Stimulated activated CD4-positive, alpha-beta T cell treated with anti-CD3 and anti-CD28 coated beads, Interleukin-2, amount 100 ng/mL, for 24 hours (primary cell): ENCODE data around the gene VDAC1.
"Not testable (repeated sequence)": the region's sequence is repeated elsewhere in the genome, so short reads cannot be mapped to it uniquely, and the experiment has no call there.

Experiments
- DNase-seq, 2 donors: peaks; one replicate each; pipeline ENCODE4 v3.0.0-alpha.2; 2020

VDAC1 gene

DNA sequence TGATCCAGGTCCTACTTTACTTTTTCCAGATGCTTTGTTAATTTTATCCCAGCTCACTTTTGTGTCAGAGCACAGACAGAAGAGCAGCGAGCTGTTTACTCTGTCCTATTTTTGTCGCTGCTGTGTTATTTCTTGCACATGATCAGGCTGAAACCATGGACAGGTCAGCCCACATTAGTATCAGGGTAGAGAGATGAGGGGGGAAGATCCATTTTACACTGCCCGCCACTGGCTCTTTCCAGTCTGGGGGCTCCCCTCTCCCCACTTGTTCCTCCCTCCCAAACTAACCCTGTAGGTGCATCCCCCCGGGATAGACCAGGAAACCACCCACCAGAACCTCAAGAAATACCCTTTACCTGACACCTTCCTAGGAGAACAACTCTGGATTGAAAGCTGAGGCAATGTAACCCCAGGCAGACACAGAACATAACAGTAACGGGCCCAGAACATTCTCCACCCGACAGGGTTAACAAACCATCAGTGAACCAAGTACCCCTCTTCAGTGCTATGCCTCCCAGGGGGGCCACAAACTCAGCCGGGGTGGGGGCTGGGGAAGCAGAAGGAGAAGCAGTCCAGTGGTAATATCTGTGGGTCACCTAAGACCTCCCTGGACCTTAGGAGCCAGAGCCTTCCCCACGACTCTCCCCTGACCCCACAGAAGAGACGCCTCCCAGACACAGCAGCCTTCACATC, 10.3 kb downstream of the VDAC1 start:
- DNase-seq = no peak

DNA sequence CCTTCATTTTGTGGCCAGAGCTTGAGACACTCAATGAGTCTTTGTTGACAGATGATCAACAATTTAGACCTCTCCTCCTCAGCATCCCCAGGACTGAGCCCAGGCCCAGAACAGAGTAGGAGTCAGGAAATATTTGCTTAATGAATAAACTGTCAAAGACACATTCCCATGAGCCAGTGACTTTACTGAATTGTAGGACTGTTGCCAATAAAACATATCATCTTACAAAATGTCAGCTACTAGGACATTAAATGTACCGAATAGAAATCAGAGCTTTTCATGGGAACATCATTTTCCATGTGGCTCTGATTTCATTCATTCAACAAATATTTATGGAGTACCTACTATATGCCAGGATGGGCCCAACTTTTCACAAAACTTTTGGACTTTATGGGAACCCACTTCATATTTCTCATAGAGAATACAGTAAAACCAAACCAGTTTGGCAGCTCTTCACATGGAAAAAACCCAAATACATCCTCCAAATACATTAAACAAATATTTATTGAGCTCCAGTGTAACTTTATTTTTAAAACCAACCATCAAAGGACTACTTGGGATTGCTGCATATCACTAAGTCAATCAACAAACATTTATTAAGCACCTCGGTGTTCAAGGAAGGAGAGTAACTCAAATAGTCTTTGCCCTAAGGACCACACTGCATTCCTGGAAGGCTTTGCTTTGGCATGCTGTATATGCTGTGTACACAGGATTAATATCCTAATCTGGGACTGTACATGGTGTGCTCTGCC, 11.4 kb downstream of the VDAC1 start:
- no peak for DNase-seq

DNA sequence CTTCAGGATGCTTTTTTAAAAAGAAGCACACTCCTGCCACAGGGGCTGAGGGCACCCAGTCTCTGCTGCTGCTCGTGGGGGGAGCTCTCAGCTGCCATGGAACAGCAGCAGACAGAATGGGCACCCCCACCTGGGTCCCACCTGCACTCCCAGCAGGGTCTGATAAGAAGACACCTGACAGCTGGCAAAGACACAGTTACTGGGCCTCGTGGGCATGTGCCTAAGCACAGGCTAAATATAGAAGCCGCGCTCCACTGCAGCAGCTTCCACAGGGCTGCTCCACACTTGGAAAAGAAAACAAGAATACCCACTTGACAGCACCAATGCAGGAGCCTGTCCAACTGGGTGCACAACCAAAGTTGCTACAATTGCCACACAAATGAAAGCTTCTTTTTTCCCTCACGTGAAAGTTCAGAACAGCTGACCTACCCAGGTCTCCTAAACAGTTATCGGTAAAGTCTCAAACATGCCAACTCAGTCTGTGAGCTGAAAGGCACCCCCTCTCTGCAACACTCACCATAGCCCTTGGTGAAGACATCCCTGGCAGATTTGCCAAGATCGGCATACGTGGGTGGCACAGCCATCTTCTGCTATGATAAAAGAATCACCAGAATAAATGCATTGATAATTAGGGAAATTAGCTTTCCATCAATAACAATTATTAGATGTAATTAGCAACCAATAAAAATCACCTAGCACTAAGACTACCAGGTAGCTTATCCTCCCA, 12.2 kb downstream of the VDAC1 start:
- DNase-seq = no peak

DNA sequence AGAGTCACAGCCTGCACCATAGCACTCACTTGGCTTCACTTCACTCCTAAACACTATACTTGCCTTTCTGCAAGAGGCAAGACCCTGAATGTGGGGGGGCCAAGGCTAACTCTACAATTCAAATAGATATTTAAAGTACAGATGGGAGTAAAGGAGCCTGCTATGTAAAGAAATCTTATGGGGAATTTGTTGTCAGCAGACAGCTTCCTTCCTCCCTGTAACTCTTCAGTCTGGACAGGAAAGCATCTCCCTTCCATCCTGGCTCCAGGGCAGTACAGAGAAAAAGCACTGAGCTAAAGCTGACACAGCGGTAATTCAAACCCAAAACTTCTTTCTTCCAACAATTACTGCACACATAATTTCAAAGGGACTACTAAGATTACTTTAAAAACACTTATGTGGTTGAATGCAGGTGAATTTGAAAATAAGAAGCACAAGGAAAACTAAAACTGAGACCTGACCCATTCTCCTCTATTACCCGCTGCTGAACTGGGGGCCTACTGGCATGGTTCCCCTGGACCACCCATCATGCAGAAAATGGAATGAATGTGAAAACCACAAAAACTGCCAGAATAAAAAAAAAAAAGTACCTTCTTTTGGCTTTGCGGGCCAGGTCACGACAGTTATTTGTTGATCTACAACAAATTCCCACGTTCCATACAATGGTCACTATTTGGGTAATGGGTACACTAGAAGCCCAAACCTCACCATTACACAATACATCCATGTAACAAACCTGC, 13.4 kb downstream of the VDAC1 start:
- no peak for DNase-seq

DNA sequence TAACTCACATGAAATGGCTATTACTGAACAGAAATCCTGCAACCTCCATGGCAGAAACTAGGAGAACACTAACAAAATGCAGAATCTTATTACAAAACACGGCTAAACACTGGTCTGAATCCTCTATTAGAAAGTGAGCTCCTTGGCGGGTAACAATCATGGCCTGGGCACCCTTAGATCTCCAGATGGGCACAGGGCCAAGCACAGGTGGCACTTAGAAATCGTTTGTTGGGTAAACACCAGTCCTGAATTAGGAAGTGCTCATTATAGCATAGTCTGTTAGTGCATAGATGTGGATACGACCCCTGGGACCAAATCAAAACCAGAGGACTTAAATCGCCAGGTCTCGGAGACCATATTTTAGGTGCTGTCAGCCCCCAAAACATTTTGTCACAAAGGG, 14.4 kb downstream of the VDAC1 start:
- DNase-seq = no peak

DNA sequence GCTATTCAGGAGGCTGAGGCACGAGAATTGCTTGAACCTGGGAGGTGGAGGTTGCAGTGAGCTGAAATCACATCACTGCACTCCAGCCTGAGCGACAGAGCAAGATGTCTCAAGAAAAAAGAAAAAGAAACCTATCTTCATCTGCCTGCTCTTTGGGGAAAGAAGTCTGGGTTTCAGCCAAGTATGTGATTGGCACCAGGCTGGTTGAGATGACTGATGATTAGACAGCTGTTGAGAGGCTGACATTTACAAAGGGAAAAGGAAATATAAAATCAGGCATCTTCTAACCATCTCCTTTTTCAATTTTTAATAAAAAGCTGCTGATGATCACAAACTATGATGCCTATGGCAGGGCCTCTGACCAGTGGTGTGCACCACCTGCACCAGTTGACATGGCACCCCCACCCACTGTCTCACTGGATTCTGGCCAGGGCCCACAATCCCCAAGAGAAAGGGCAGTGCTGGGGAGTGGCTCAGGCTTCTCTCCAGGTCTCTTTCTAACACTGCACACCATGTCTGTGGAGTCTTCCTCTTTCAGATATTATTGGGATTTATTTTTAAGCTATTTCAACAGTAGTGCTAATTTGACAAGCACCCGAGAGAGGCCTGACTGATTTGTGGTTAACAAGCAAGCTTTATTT, 19.1 kb downstream of the VDAC1 start:
- DNase-seq = no peak

DNA sequence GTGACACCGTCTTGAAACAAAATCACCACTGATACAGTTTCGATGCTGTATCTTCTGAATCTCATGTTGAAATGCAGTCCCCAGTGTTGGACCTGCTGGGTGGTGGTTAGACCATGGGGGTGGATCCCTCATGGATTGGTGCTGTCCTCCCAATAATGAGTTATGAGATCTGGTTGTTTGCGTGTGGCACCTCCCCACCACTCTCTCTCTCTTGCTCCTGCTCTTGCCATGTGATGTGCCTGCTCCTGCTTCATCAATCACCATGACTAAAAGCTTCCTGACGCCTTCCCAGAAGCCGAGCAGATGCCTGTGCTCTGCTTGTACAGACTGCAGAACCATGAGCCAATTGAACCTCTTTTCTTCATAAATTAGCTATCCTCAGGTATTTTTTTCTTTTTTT, 21.1 kb downstream of the VDAC1 start:
- DNase-seq = no peak

DNA sequence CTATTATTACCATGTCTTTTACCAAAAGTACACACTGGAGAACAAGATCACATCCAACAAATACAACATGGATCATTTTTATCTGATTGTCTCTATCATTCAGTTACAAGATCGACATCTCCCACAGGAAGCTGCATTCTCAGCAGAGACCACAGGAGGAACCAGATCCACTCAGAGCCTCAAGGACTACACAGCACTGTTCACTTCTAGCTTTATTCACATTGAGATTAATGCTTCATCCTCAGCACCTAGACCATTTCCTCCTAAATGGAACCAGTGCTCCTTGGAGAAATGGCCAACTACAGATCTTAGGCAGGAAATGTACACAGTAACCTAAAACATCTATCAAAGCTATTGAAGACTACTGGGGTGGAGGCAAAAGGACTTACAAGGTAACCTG, 23.1 kb downstream of the VDAC1 start:
- DNase-seq = no peak

DNA sequence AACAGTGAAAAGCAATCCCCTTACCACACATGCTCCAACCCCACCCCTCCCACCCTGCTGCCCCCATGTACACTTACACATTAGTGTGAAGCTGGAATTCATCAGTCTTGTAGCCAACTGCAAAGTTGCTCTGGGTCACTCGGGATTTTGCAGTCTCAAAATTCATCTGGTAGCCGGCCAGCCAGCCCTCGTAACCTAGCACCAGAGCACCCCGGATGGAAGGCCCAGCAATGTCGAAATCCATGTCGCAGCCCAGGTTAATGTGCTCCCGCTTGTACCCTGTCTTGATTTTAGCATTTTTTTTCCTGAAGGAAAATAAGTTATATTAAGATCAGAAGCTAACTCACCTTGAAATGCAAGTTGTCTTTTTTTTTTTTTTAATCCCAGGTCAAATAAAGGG, 24.1 kb downstream of the VDAC1 start:
- DNase-seq = no peak

DNA sequence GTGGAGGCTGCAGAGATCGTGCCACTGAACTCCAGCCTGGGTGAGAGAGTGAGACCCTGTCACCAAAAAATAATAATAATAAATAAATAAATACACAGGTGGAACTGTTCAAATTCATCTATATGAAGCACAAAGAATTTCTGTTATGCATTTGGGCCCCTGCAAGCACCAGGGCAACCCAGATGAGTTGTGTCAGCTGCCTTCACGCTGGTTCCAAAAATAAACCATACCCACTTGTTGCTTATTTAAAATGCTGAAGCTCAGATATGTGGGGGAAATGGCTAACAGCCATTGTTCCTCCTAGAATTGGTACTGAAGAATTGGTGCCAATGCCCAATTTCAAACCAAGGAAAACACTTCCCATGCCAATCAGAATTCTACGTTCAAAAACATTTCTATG, 25.8 kb downstream of the VDAC1 start:
- no peak for DNase-seq

DNA sequence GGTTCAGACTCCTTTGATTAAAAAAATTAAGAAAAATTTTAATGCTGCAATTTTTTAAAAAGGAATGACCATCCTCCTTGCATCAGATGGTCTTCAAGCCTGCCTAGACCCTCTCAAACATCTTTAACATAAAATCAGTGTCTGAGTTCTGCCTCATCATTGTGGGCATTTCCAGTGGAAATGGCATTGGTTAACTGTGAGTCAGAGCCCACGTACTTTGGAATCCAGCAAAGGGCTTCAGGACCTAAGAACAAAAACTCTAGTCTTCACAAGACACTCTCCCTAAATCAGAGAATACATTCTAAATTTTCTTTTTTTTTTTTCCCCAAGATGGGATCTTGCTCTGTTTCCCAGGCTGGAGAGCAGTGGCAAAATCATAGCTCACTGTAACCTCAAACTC, 26.9 kb downstream of the VDAC1 start:
- no peak for DNase-seq

DNA sequence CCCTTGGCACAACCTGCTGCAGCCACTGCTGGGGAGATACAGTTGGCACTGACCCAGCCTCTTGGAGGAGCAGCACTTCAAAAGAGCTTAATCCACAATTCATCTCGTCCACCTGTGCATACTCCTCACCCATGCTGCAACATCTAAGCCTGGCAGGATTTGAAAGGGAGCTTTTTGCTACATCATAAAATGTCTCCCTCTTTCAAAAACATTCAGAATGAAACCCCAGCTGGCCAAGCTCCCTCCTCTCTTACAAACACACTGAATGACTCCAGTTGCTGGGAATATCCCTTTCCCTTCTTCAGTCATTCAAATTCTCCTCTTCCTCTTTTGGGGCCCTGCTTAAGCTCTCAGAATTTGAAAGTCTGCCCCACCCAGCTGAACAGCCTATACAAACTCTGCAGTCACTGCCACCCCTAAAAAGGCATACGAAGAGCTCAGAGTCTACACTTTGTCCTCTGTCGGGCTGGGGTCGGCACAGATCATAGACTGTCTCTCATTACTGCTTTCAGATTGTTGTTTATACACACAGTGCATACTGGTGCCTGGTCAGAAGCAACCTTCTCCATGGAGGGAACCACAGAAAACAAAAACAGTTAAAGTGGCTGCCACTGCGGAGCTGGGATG, 27.5 kb downstream of the VDAC1 start:
- DNase-seq = no peak

DNA sequence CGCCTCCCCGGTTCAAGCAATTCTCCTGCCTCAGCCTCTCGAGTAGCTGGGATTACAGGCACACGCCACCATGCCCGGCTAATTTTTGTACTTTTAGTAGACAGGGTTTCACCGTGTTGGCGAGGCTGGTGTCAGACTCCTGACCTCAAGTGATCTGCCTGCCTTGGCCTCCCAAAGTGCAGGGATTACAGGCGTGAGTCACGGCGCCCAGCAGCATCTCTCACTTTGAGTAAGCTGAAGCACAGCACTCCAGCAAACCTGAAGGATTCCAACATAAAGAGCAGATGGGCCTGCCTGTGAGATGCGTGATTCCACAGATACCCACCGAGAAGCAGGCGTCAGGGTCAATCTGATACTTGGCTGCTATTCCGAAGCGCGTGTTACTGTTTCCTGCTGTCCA, 29.2 kb downstream of the VDAC1 start:
- DNase-seq = not testable (repeated sequence)

DNA sequence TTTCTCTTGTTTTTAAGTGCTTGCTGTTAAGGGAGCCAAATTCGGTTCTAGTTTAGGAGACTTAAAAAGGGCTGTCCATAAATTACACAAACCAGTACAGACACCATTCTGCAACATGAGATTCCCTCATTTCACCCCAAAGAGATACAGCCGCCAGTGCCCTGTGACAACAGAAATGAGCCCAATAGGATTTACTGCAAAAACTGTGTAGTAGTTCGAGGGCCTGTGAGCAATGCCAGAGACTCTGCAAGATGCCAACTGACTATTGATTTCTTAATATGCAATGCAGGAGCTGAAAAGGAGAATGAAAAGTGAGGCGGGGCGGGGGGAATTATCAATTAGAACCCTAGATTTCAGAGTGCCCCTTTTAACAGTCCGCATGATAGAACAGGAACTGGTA, 30.6 kb downstream of the VDAC1 start:
- DNase-seq = no peak

DNA sequence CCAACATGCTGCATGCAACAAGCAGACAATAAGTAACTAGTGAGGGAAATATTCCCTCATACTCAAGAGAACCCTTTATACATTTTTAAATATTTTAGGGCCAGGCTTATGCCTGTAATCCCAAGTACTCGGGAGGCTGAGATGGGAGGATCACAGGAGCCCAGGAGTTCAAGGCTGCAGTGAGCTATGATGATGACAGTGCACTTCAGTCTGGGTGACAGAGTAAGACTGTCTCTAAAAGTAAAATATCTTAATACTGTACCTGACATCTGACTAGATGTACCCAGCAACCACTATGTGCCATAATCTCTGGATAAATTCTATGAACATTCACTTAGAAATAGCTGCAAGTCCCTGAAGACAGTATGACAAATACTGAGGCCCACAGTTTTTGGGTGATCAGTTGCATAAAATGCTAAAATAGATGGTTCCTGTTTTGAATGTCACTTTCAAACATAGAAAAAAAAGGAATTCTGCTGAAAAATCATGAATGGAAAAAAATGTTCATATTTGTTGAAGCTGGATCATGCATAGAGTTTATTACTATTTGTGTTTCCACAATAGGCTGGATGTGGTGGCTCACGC, 34.4 kb downstream of the VDAC1 start:
- DNase-seq = no peak

DNA sequence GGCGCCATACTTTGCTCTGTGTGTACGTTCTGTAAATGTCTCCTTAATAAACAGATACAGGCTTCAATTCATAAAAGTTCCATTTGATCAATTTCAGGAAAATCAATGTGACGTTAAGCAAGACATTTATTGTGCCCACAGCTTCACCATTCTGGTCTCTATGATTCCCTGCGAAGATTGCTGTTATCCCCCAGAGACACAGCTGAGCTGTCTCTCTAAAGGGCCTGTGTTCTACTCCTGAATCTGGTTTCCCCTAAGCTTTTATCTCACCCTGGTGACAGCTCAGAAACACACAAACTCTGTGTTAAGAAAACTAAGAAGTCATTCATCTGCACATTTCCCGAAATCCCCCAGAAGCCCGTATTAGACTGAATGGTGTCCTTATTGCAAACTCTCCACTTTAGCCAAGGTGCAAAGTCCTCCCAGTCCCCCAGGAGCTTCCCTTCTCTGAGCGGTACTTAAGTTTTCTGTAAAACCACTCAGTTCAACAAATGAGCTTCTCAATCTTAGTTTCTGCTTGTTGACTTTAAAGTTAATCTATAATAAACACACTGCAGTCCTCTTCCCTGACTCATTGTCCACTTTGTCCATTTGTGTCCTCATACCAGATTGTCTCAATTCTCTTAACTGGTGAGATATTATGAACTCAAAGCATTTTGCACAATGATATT, 35.0 kb downstream of the VDAC1 start:
- no peak for DNase-seq

DNA sequence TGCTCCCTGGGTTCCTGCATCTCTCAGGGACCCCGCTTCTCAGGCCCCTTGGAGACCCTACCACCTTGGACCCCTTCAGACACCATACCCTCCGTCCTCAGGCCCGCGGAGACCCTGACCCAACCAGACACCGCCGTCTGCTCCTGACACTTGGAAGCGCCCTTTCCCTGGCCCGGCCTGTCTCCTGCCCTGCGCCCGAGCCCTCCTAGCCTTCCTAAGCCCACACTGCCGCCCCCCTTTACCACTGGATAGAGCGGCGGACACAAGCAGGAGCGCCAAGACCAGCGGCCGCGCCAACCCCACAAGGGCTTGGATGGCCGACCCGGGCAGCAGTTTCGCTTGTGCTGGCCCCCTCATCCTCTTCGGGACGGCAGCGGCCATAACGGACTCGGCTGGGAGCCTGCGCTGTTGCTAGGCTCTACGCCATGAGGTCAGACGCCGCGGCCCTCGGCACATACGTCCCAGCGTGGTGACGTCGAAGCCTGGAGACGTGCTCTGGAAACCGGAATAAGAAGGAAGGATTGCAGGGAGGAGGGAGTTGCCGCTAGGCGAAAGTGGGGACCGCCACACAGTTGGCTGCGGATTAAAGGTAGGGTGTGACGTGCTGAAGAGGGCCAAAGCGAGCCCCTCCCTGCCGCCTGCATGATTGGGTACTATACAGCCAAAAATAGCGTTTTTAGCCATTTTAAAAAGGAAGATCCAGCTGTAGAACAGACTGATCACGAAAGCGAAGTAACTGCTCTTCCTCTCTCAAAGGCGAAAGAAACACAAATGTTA, 36.4 kb downstream of the VDAC1 start, which contains the start of gene C5orf15:
Gene C5orf15, minus strand, starts transcription at position 422 of the 777 bp plus-strand sequence. Its CDS starts 41 bp downstream, at position 381.
- peak; percentile 91 to 94 for DNase-seq

DNA sequence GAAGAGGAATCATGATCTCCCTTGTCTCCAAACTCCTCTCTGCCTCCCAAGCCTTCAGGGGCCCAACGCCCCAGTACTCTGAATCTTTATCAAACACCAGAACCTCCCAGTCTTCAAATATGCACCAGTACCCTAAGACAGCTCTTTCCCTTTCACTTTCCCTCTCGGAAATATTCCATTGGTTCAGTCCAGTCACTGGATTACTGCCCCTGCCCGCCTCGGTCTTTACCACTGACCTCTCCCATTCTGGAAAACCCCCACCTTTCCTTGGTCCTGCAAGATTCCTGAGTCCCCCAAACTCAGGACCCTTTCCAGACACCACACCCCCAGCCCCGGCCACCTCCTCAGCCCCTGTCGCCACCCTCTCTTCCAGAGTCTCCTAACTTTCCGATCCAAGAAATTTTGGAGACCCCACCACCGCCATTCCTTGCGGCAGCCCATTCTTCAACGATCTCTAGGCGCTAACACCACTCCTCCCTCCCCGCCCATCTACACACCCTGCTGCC, 37.0 kb downstream of the VDAC1 start:
- DNase-seq = peak in 1 of 2 donors; percentile 16

DNA sequence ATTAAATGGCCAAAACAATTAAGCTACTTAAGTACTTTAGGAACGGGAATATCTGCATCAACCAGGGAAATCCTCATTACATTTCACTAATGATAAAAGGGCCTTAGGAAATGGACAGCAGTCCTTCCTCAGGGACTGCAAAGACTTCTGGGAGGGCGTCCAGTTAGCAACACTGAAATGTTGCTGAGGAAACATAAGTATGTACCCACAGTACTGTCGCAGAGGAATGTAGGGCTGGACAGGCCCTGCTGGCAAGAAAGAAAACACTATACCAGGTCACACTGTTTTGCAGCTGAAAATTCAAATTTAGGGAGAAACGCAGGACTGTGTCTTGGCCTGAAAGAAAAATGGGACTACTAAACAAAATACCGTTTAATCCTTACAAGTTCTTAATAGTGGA, 37.7 kb downstream of the VDAC1 start:
- no peak for DNase-seq

DNA sequence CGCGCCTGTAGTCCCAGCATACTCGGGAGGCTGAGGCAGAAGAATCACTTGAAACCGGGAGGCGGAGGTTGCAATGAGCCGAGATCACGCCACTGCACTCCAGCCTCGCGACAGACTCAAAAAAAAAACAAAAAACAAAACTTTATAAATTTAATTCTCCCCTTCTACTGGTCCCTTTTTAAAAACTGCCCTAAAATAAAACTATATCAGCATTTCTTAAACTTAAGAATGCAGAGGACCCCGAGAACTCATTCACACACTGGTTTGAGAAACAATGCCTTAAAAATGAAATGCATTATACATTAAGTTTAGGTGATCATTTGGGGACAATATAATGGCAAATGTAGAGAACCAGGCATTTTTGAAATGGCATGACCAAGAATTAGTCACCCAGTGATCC, 38.7 kb downstream of the VDAC1 start:
- DNase-seq = no peak
